ENCODE measurements around the gene TCFL5.

Gene TCFL5

DNA sequence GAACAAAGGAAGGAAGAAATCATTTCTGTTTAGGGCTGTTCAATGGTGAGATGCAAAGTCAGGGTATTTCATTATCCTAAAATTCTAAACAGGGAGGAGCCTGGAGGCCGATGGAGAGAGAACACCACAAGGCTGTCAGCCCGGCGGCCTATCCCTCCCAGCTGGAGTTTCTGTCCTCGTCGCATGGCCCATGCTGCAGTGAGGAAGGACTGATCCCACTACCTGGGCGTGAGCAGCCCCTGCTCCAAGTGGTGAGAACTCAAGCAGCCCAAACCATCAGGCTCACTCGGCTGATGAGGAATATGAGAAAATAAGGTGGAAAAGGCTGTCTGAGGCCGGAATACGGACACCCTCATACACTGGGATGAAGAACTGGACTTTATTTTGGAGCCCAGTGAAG lies 33.9 kb upstream of the TCFL5 start:
- DNase-seq: no peak

DNA sequence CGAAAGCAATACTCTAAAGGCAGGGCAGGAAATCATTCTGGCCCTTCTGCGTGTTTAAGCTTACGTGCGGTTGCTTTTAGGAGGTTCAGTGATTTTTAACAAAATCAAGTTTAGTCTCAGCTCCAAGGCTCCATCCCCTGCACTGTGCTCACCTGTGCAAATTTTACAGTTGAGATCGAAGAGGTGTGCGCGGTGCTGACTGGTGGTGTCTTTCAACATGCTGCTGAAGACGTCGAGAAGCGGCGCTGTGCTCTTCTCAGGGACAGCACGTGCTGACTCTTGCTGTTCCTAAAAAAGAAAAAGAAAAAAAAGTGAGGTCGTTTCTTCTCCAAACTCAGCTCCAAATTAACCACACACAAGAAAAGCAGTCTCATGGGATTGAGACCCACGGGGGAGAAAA lies 32.6 kb upstream of the TCFL5 start:
- DNase-seq: no peak

DNA sequence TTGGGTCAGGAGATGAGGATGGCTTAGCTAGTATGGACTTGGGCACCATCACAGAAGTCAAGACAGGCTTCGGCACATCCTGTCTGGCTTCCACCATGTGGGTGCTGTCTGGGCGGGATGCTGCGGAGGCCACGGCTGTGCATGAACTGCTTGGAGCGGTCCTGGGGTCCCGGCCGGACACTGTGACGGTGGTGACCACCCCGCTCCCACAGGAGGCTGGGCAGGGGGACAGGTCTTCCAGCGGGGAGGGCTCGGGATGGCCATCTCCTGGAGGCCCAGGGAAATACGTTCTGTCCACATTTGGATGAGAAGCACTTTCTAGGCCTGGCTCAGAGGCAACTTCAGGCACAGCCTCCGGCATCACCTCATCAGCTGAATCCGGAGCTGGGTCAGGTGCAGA lies 32.1 kb upstream of the TCFL5 start:
- no peak for DNase-seq

- DNase-seq: no peak
Measured at GRCh38 chr20:62892348-62893304, 31.0 kb upstream of the TCFL5 start.

- no peak for DNase-seq
Measured at GRCh38 chr20:62891111-62891510, 29.5 kb upstream of the TCFL5 start.

DNA sequence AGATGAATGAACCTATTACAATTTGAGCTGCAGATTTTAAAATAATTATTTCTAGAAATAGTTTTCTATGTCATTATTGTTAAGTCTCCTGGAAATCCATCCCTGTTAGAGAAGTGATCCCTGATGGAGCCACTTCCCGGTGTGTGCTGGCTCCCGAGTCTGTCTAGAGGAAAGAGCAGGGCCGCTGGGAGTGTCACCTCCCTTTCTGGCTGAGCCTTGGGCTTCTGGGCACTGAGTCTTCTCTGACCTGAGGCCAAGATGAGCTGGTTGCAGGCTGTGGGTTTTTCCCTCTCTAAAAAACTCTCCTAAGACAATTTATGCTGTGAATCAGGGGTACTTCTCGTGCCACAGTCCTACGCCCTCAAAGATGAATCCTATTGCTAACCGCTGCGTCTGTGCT lies 28.8 kb upstream of the TCFL5 start:
- no peak for DNase-seq

- DNase-seq: no peak
Measured at GRCh38 chr20:62889871-62890270, 28.2 kb upstream of the TCFL5 start.

GRCh38 chr20:62889411-62889810 lies 27.8 kb upstream of the TCFL5 start:
- no peak for DNase-seq

- no peak for DNase-seq
Measured at GRCh38 chr20:62888910-62889309, 27.3 kb upstream of the TCFL5 start.

GRCh38 chr20:62888406-62888805 lies 26.8 kb upstream of the TCFL5 start:
- no peak for DNase-seq

DNA sequence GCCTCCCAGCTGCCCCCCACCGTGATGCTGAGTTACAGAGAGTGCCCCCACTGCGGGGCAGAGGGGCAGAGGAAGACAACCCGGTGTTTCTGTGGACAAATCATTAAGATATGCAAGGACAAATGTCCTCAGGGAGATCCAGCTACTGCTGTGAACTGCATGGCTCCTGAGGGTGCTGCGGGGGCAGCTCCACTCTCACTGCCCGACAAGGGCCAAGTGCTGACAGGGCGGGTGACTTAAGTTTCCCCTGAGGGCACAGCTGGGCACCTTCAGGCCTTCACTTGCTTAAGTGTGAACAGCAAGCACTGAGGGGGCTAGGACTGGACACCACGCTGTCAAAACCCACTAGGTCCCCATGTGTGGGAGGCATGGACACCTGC lies 26.2 kb upstream of the TCFL5 start:
- DNase-seq: no peak

DNA sequence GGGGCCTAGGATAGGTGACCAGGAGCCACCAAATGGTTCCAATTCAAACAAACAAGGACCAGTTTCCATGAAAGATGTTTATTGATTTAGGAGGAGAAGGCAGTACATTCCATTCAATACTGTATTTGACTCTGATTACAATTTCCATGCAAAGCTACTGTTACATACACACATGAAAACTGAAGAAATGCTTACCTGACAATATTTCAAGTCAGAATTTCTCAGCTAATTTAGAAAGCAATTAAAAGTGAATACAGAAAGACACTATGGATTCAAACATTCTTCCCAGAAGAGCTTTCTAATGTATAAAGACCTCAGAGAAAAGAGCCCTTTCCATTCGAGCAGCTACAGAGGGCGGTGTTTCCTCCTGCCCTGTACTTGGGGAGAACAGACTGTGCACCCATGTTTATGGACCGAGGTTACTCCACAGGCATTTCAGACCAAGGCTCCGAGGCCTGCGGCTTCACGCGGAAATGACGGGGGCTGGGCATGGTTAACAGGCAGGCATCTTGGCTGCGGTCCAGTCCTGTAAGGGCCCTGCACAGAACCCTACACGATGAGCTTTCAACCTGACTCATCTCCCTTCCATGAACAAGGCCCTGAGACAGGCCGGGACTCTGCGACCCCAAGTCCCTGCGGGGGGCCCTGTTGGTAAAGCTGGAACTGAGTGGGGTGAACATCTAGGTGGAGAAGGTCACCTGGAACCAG lies 25.7 kb upstream of the TCFL5 start:
- no peak for DNase-seq

DNA sequence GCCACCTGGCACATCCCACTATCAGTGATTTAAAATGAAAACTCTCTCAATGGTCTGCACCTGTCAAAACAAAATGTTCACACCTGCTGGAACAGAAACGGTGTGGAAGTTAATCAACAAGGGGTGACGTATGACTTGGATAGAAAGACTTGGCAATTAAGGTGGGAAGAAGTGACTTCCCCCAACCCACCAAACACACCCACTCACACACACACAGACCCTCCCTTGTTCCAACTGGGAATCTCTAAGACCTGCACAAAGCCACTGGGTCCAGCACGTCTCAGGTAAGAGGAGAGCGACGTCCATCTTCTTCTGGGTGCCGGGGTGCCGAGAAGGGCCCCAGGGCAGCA lies 25.1 kb upstream of the TCFL5 start:
- DNase-seq: no peak

GRCh38 chr20:62885896-62886708 lies 24.5 kb upstream of the TCFL5 start:
- no peak for DNase-seq

- no peak for DNase-seq
Measured at GRCh38 chr20:62885046-62885895, 23.6 kb upstream of the TCFL5 start.

GRCh38 chr20:62884556-62884955 lies 22.9 kb upstream of the TCFL5 start:
- DNase-seq: no peak

- no peak for DNase-seq
Measured at GRCh38 chr20:62882426-62882825, 20.8 kb upstream of the TCFL5 start.

DNA sequence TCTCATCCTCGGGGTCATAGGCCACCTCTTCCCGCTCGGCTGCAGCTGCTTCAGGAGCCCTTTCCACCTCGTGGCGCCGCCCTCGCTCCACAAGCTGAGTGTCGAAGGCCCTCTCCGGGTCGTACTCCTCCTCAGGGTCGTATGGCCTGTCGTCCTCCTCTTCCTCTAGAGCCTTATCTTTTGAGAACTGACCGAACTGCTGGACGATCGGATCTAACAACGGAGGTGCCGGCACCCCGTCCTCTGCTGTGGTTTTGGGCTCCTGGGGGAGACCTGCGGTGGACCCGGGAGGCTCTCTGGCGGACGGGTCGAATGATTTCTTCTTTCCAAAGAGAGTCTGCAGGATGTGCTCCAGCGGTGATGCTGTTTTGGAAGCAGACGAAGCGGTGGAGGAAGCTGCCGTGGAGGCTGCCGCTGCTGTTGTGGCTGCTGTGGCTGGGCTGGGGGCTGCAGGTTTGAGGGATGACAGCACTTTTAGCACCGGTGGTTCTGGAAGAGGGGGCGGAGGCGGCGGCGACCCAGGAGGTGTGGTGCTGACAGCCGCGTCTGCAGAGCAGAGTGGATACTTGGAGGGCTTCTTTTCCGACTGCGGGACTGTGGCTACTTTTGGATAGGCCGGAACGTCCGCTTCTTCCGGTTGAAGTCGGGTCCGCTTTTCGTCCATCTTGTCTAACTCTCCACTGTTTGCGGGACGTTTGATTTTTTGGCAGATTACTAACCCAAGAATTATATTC lies 20.2 kb upstream of the TCFL5 start:
- no peak for DNase-seq

GRCh38 chr20:62880935-62881661 lies 19.5 kb upstream of the TCFL5 start:
- no peak for DNase-seq

DNA sequence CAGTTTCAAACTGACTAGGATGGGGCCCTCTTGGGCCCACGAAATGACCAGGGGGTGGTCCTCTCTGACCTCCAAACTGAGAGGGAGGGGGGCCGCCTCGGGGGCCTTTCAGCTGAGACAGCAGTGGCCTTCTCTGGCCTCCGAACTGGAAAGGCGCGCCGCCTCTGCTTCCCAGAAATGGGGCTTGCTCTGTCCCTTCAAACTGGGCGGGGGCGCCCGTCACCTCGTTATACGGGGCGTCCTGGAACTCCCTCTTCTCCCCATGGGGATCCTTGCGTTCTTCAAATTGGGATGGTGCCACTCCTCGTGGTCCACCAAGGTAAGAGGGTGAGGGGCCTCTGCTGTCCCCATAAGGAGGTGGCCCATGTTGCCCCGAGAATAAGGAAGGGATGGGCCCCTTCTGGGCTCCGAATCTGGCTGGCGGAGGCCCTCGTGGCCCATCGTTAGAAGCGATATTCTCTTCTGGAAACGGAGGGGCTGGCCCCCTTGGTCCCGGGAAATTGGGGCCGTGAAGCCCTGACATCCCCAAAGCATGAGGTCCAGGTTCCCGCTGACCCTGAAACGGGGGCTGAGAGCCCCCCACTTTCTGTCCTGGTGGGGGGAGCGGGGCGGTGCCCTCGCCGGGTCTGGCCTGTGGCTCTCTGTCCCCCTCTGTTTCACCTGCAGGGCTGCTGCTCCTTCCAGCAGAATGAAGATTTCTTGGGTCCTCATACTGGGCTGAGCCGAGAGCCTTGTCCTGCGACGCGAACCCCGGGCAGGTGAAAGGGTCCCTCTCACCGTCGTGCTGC lies 18.7 kb upstream of the TCFL5 start:
- no peak for DNase-seq

Measured in NCI-H446 (cell line).